Naive thymus-derived CD4-positive, alpha-beta T cell (primary cell): ENCODE results near the gene HTR3E. TPM values are rescaled to one million over a fixed set of nuclear protein-coding genes. Genes with fewer than 3 reads are reported as not detected.
"Not testable (repeated sequence)": the region's sequence is repeated elsewhere in the genome, so short reads cannot be mapped to it uniquely, and the experiment has no call there.

Experiments
- ATAC-seq: fragments of 150-1000 bp; cut with Tn5 transposase; 2 replicates; pipeline ENCODE4 v1.10.0; 2021; ENCODE audit warnings: mild to moderate bottlenecking, moderate library complexity
- CTCF ChIA-PET: fragments of 350-600 bp; sonication (Branson Sonifier 250); formaldehyde crosslinking; loops from one replicate; lab custom pipeline; 2021; ENCODE audit warnings: antibody characterized with exemption; lab: Charles Lee
- POLR2A ChIA-PET: fragments of 350-600 bp; sonication (Branson Sonifier 250); formaldehyde crosslinking; loops from one replicate; lab custom pipeline; 2021; ENCODE audit warnings: antibody characterized with exemption, inconsistent platforms; lab: Charles Lee
- DNase-seq, 9 donors: peaks; one replicate each; pipeline versions ENCODE4 v3.0.0 to v3.0.0-alpha.2; 2020 to 2022; ENCODE audit warnings: mixed read lengths in 1 of 9
- H3K27ac ChIP-seq: one replicate; pipeline ENCODE4 v1.7.0; 2013; ENCODE audit warnings: mild to moderate bottlenecking, low read depth, low read length, moderate library complexity
- H3K27me3 ChIP-seq, 2 donors: one replicate each; pipeline ENCODE4 v1.7.0; 2013; ENCODE audit warnings: low read length in 2 of 2, mild to moderate bottlenecking in 2 of 2, moderate library complexity in 2 of 2; ENCODE audit not compliant: control insufficient read depth in 2 of 2, insufficient read depth in 2 of 2
- H3K36me3 ChIP-seq, 3 experiments: 1 replicate in 2 of 3; 2 replicates in 1 of 3; pipeline ENCODE4 v1.7.0; 2013; ENCODE audit warnings: low read length in 3 of 3, mild to moderate bottlenecking in 3 of 3, moderate library complexity in 1 of 3; ENCODE audit not compliant: insufficient read depth in 3 of 3, control insufficient read depth in 2 of 3
- H3K4me1 ChIP-seq, 2 donors: one replicate each; pipeline ENCODE4 v1.7.0; 2013; ENCODE audit warnings: low read length in 2 of 2, mild to moderate bottlenecking in 2 of 2, moderate library complexity in 1 of 2; ENCODE audit not compliant: control insufficient read depth in 2 of 2, insufficient read depth in 2 of 2
- H3K4me3 ChIP-seq: 2 replicates; pipeline ENCODE4 v1.7.0; 2013; ENCODE audit warnings: mild to moderate bottlenecking, low read length
- H3K9me3 ChIP-seq, 3 experiments: 1 replicate in 2 of 3; 2 replicates in 1 of 3; pipeline ENCODE4 v1.7.0; 2013; ENCODE audit warnings: low read length in 3 of 3; ENCODE audit not compliant: control insufficient read depth in 2 of 3
- H3K27ac Mint-ChIP-seq, 9 donors: one replicate each; pipeline ENCODE4 v1.8.0; 2020 to 2022; ENCODE audit warnings: mixed read lengths in 9 of 9, mild to moderate bottlenecking in 8 of 9, moderate library complexity in 5 of 9, inconsistent platforms in 2 of 9
- H3K27me3 Mint-ChIP-seq, 5 donors: one replicate each; pipeline ENCODE4 v1.8.0; 2021 to 2022; ENCODE audit warnings: mixed read lengths in 5 of 5, mild to moderate bottlenecking in 1 of 5
- H3K36me3 Mint-ChIP-seq, 5 donors: one replicate each; pipeline ENCODE4 v1.8.0; 2020 to 2022; ENCODE audit warnings: mixed read lengths in 5 of 5, mild to moderate bottlenecking in 3 of 5, inconsistent platforms in 1 of 5
- H3K4me1 Mint-ChIP-seq, 7 donors: one replicate each; pipeline ENCODE4 v1.8.0; 2020 to 2022; ENCODE audit warnings: mixed read lengths in 7 of 7, mild to moderate bottlenecking in 3 of 7, inconsistent platforms in 1 of 7
- H3K4me3 Mint-ChIP-seq, 10 donors: one replicate each; pipeline ENCODE4 v1.8.0; 2020 to 2022; ENCODE audit warnings: mild to moderate bottlenecking in 10 of 10, mixed read lengths in 10 of 10, moderate library complexity in 6 of 10, inconsistent platforms in 2 of 10
- H3K9me3 Mint-ChIP-seq, 11 donors: one replicate each; pipeline ENCODE4 v1.8.0; 2020 to 2022; ENCODE audit warnings: mixed read lengths in 11 of 11, mild to moderate bottlenecking in 4 of 11, inconsistent platforms in 1 of 11, moderate library complexity in 1 of 11
- intact Hi-C, 2 donors: fragments of 100-400 bp; cut with micrococcal nuclease; formaldehyde crosslinking; loops; one replicate each; pipeline ENCODE4 v1.15.1; 2023
- polyA plus RNA-seq, 2 donors: library from polyadenylated mRNA; unstranded; fragments of 300-500 nt; fragmentation: Illumina TruSeq; gene quantifications; one replicate each; pipeline ENCODE4 v1.2.3, GENCODE V29; 2021
- total RNA-seq, 6 experiments: library from RNA in 5 of 6; stranded (reverse) in 5 of 6; gene quantifications; 1 replicate in 5 of 6; 2 replicates in 1 of 6; pipeline ENCODE4 v1.2.3 and lab custom pipeline; 2021 to 2026

HTR3E gene
- total and polyA plus RNA-seq, 7 experiments from 2014 or later, result not detected

DNA sequence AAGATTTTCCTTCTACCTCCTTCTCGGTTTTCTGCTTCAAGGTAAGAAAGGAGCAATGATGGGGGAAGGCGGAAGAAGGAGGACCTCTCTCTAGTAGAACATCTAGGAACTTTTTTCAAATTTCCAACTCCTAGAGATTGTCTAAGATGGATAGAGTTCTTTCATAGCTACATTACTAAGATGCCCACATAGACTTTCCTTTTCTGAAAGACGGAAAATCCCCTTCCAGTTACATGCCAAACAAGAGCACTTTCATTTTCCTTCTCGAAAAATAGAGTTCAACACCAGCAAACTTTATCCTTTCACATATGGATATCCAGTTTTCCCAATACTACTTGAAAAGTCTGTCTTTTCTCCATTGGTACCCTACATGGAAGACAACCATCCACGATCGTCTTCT is 692 bp downstream of the HTR3E start:
- Histone ChIP-seq H3K4me1 (no peaks in the 10 kb centered on the region), H3K36me3 (no peaks in the 10 kb centered on the region), H3K27me3 (no peaks in the 10 kb centered on the region), H3K9me3 (peaks cover 0 to 4% (median 0%) of the 10 kb centered on the region in 3 experiments), H3K4me3 (no peak overlapping the region), H3K27ac (no peak overlapping the region)
- intact Hi-C loops, result no loop called here
- Mint-ChIP-seq H3K4me3 (no peak overlapping the region), H3K4me1 (no peaks in the 10 kb centered on the region), H3K27ac (no peak overlapping the region), H3K36me3 (peaks cover 0 to 6% (median 0%) of the 10 kb centered on the region in 5 donors), H3K27me3 (peaks cover 0 to 15% (median 11%) of the 10 kb centered on the region in 5 donors), H3K9me3 (peaks cover 0 to 15% (median 5%) of the 10 kb centered on the region in 11 donors)
- no peak for ATAC-seq
- DNase-seq, result no peak
- ChIA-PET POLR2A (no interaction called here), CTCF (no interaction called here)

DNA sequence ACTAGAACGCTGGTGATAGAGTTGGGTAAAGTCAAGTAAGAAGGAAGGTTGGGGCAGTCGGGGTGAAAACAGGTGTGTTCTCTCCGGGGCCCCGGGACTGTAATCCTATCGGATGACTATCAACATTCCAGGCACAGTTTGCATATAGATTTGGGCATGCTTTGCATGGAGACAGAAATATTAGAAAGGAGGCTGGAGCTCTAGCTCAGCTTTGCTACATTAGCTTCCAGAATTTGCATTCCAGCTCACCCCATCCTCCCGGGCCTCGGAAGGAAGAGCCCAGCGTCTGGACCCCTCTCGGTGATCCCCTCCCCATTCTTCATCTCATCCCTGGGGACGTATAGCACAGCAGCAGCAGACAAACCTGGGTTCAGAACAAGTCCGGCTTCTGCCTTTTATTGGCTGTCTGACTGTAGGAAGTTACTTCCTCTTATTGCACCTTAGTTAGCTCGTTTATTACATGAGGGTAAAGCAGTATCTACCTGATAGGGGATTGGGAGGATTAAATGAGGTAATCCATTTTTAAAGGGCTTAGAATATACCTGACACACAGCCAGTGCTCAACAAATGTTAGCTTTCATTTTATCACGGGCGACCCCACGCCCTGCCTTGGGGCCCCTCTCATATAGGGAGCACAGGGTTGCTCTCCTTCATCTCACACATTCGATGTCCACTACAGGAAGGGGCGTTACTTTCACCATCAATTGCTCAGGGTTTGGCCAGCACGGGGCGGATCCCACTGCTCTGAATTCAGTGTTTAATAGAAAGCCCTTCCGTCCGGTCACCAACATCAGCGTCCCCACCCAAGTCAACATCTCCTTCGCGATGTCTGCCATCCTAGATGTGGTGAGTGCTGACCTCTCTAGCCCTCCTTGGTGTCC is 3.2 kb downstream of the HTR3E start:
- no peak for ATAC-seq
- CTCF ChIA-PET, result no interaction called here
- H3K27me3 ChIP-seq, result no peaks in the 10 kb centered on the region

DNA sequence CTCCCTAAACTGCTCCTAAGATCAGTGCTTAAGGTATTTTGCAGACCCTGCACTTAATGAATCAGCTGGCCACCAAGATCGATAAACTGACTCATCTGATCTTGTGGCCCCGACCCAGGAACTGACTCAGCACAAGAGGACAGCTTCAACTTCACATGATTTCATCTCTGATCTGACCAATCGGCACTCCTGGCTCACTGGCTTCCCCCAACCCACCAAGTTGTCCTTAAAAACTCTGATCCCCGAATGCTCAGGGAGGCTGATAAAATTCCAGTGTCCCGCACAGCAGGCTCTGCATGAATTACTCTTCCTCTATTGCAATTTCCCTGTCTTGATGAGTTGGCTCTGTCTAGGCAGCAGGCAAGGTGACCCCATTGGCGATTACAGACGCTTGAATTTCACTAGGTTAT is 13.5 kb downstream of the HTR3E start:
- Mint-ChIP-seq H3K9me3 (no peaks in the 10 kb centered on the region), H3K27ac (no peak overlapping the region), H3K36me3 (peaks cover 0 to 4% (median 0%) of the 10 kb centered on the region in 5 donors), H3K4me1 (no peaks in the 10 kb centered on the region), H3K27me3 (peaks cover 0 to 8% (median 4%) of the 10 kb centered on the region in 5 donors), H3K4me3 (no peak overlapping the region)
- Histone ChIP-seq H3K27ac (no peak overlapping the region), H3K4me1 (no peaks in the 10 kb centered on the region), H3K36me3 (no peaks in the 10 kb centered on the region), H3K4me3 (no peak overlapping the region), H3K27me3 (no peaks in the 10 kb centered on the region), H3K9me3 (no peaks in the 10 kb centered on the region)
- POLR2A ChIA-PET, result no interaction called here
- CTCF ChIA-PET, result no interaction called here
- intact Hi-C loops, result no loop called here
- ATAC-seq (no peak), DNase-seq (no peak)

More for the DNA sequence above, 3.2 kb downstream of the HTR3E start:
- no peaks in the 10 kb centered on the region for H3K36me3 Mint-ChIP-seq
- Histone ChIP-seq H3K4me1 (no peaks in the 10 kb centered on the region), H3K9me3 (no peaks in the 10 kb centered on the region), H3K4me3 (no peak overlapping the region), H3K36me3 (no peaks in the 10 kb centered on the region), H3K27ac (no peak overlapping the region)
- H3K4me1 Mint-ChIP-seq, result no peaks in the 10 kb centered on the region
- H3K27me3 Mint-ChIP-seq, result peaks cover 0 to 11% (median 3%) of the 10 kb centered on the region in 5 donors
- no peak overlapping the region for H3K4me3 Mint-ChIP-seq
- no peak overlapping the region for H3K27ac Mint-ChIP-seq
- no peaks in the 10 kb centered on the region for H3K9me3 Mint-ChIP-seq
- DNase-seq, result no peak
- intact Hi-C loops, result no loop called here
- POLR2A ChIA-PET, result no interaction called here

DNA sequence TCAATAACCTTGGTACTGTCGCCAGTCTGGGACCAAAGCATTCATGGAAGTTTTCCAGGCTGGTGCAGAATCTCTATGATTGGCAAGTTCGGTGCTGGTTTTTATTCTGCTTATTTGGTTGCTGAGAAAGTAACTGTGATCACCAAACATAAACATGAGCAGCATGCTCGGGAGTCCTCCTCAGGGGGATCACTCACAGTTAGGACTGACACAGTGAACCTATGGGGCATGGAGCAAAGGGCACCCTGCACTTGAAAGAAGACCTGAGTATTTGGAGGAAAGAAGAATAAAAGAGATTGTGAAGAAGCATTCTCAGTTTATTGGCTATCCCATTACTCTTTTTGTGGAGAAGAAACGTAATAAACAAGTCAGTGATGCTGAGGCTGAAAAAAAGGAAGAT is 19.2 kb downstream of the HTR3E start:
- CTCF ChIA-PET, result no interaction called here
- ATAC-seq, result no peak

DNA sequence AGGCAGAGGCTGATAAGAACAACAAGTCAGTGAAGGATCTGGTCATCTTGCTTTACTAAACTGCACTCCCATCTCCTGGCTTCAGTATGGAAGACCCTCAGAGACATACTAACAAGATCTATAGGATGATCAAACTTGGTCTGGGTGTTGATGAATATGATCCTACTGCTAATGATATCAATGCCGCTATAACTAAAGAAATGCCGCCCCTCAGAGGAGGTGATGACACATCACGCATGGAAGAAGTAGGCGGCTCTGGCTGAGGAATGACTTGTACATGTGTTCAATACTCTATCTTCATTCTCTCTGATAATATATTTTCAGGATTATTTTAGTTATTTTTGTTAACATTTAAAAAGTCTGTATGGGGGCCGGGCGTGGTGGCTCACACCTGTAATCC is 20.8 kb downstream of the HTR3E start:
- H3K4me3 ChIP-seq, result no peak overlapping the region
- DNase-seq, result no peak
- no peaks in the 10 kb centered on the region for H3K9me3 ChIP-seq
- CTCF ChIA-PET, result no interaction called here
- H3K4me3 Mint-ChIP-seq, result no peak overlapping the region
- POLR2A ChIA-PET, result no interaction called here
- no peaks in the 10 kb centered on the region for H3K27me3 ChIP-seq
- no peaks in the 10 kb centered on the region for H3K4me1 ChIP-seq
- peaks cover 0 to 15% (median 6%) of the 10 kb centered on the region in 5 donors for H3K27me3 Mint-ChIP-seq
- ATAC-seq, result no peak
- no peaks in the 10 kb centered on the region for H3K36me3 ChIP-seq
- H3K4me1 Mint-ChIP-seq, result no peaks in the 10 kb centered on the region
- H3K27ac Mint-ChIP-seq, result no peak overlapping the region
- no peaks in the 10 kb centered on the region for H3K9me3 Mint-ChIP-seq
- peaks cover 0 to 9% (median 7%) of the 10 kb centered on the region in 5 donors for H3K36me3 Mint-ChIP-seq
- no peak overlapping the region for H3K27ac ChIP-seq
- intact Hi-C loops, result no loop called here

More for the DNA sequence above, 19.2 kb downstream of the HTR3E start:
- H3K9me3 ChIP-seq, result no peaks in the 10 kb centered on the region
- Mint-ChIP-seq H3K27me3 (peaks cover 0 to 15% (median 6%) of the 10 kb centered on the region in 5 donors), H3K4me1 (no peaks in the 10 kb centered on the region), H3K27ac (no peak overlapping the region), H3K4me3 (no peak overlapping the region), H3K36me3 (peaks cover 0 to 9% (median 7%) of the 10 kb centered on the region in 5 donors), H3K9me3 (no peaks in the 10 kb centered on the region)
- H3K27me3 ChIP-seq, result no peaks in the 10 kb centered on the region
- POLR2A ChIA-PET, result no interaction called here
- intact Hi-C loops, result no loop called here
- DNase-seq, result no peak
- H3K4me1 ChIP-seq, result no peaks in the 10 kb centered on the region
- no peaks in the 10 kb centered on the region for H3K36me3 ChIP-seq
- no peak overlapping the region for H3K27ac ChIP-seq
- H3K4me3 ChIP-seq, result no peak overlapping the region

DNA sequence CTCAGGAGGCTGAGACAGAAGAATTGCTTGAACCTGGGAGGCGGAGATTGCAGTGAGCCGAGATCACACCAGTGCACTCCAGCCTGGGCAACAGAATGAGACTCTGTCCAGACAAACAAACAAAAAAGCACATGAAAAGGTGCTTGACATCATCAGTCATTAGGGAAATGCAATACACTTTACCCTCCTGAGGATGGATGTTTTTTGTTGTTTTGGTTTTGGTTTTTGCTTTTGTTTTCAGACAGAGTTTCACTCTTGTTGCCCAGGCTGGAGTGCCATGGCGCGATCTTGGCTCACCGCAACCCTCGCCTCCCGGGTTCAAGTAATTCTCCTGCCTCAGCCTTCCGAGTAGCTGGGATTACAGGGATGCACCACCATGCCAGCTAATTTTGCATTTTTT is 24.2 kb downstream of the HTR3E start:
- H3K27me3 ChIP-seq, H3K9me3 ChIP-seq, ATAC-seq, H3K4me1 Mint-ChIP-seq, DNase-seq, H3K27ac Mint-ChIP-seq, intact Hi-C loops, POLR2A ChIA-PET, H3K4me1 ChIP-seq, H3K36me3 Mint-ChIP-seq, H3K4me3 ChIP-seq, H3K9me3 Mint-ChIP-seq, H3K27ac ChIP-seq, H3K36me3 ChIP-seq, H3K4me3 Mint-ChIP-seq: not testable (repeated sequence)
- peaks cover 0 to 11% (median 4%) of the 10 kb centered on the region in 5 donors for H3K27me3 Mint-ChIP-seq
- CTCF ChIA-PET, result interaction anchor here (0.6 kb wide), 1 partner anchor 679 kb away, joined by 3 read pairs; no protein-coding TSS in a partner anchor

DNA sequence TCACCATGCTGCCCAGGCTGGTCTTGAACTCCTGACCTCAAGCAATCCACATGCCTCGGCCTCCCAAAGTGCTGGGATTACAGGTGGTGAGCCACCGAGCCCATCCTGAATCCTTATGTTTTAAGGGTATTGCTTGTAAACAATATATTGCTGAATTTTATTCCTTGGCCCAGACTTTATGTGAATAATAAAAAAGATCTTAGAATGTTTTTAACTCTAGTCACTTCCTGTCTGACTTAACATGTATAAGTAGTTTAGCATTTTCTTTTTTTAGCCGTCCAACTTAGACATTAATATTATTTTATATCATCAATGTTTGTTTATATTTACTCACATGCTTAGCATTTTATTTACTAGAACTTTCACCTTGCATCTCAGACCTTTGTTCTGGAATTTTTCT is 29.1 kb downstream of the HTR3E start:
- Mint-ChIP-seq H3K36me3 (no peaks in the 10 kb centered on the region), H3K9me3 (no peaks in the 10 kb centered on the region), H3K4me3 (no peak overlapping the region), H3K27ac (no peak overlapping the region), H3K27me3 (peaks cover 0 to under 1% (median 0%) of the 10 kb centered on the region in 5 donors), H3K4me1 (no peaks in the 10 kb centered on the region)
- intact Hi-C loops, result no loop called here
- no peak overlapping the region for H3K27ac ChIP-seq
- H3K36me3 ChIP-seq, result no peaks in the 10 kb centered on the region
- POLR2A ChIA-PET, result no interaction called here
- H3K4me3 ChIP-seq, result no peak overlapping the region
- no peaks in the 10 kb centered on the region for H3K4me1 ChIP-seq
- no peak for ATAC-seq
- DNase-seq, result no peak
- H3K9me3 ChIP-seq, result no peaks in the 10 kb centered on the region
- CTCF ChIA-PET, result no interaction called here
- no peaks in the 10 kb centered on the region for H3K27me3 ChIP-seq
